ENCODE results near the gene GTF3C2. TPM values are rescaled to one million over a fixed set of nuclear protein-coding genes. Genes with fewer than 3 reads are reported as not detected.

Gene GTF3C2
- total and polyA plus RNA-seq, 2 of the 4 experiments (the other 2 are of a cell fraction), result 25.5 to 36.9 TPM

DNA sequence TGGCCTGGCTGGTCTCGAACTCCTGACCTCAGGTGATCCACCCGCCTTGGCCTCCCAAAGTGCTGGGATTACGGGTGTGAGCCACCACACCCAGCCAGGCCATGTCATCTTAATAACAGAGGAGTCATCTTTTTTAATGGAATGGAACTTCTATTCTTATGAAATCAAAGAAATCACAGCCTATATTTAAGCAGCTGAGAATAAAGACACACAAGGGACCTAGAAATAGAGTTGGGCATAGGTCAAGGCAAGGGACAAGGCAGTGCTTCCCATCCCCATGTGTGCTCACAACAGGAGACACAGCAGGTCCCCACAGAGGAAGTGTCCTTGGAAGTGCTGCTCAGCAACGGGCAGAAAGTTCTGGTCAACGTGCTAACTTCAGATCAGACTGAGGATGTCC lies 17.0 kb upstream of the GTF3C2 start:
- dilution Hi-C loops (cut with HindIII; ENCODE audit: low sequenced_read_pairs, unreplicated experiment), result no loop called here
- Histone ChIP-seq H3K27me3 (ENCODE audit: control insufficient read depth, insufficient read depth, low read length) (no peaks in the 10 kb centered on the region), H2BK20ac (ENCODE audit: low read depth, low read length) (no peak overlapping the region), H4K20me1 (ENCODE audit: insufficient read depth, low read length) (peaks cover 33% of the 10 kb centered on the region; the same call in 1 of the 2 replicates), H3K9me1 (ENCODE audit: insufficient read depth, low read length) (peaks cover 5% of the 10 kb centered on the region; the same call in 1 of the 2 replicates), H3K4me3 (ENCODE audit: insufficient read depth, low read depth, low read length) (no peak overlapping the region), H3K9ac (ENCODE audit: low read depth, low read length) (no peak overlapping the region), H2AFZ (replicated peaks; ENCODE audit: low read length, poor library complexity) (no peak overlapping the region), H4K5ac (ENCODE audit: low read depth, low read length) (no peak overlapping the region), H2BK5ac (ENCODE audit: low read depth, low read length, poor library complexity, severe bottlenecking) (no peak overlapping the region), H3K27ac (ENCODE audit: insufficient read depth, low read length) (no peak overlapping the region), H3K36me3 (ENCODE audit: control insufficient read depth, insufficient read depth, low read length) (peaks cover 49% of the 10 kb centered on the region), H3K4me2 (ENCODE audit: low read depth, low read length) (no peak overlapping the region), H3K79me1 (ENCODE audit: low read depth in 1 of 2, low read length in 2 of 2) (peaks cover 27 to 68% of the 10 kb centered on the region in 2 experiments), H3K14ac (replicated peaks; ENCODE audit: low read depth, low read length) (no peak overlapping the region), H3K56ac (ENCODE audit: extremely low read depth, insufficient read depth, low read length) (no peak overlapping the region), H2BK15ac (ENCODE audit: low read depth, low read length) (no peak overlapping the region), H2BK120ac (ENCODE audit: low read depth, low read length) (no peak overlapping the region), H2AK9ac (replicated peaks; ENCODE audit: low read depth, low read length, poor library complexity) (no peak overlapping the region), H3K9me3 (ENCODE audit: control insufficient read depth, insufficient read depth, low read length) (no peaks in the 10 kb centered on the region), H3K4me1 (ENCODE audit: control insufficient read depth, insufficient read depth, low read length) (peaks cover 10% of the 10 kb centered on the region), H3K4ac (ENCODE audit: low read depth, low read length) (no peak overlapping the region; the same call in 1 of the 2 replicates), H3K18ac (ENCODE audit: low read depth, low read length) (no peak overlapping the region), H4K91ac (ENCODE audit: insufficient read depth, low read depth, low read length) (no peak overlapping the region), H4K8ac (ENCODE audit: low read depth in 2 of 2, low read length in 2 of 2) (no peak overlapping the region), H3K23ac (ENCODE audit: low read depth, low read length) (no peak overlapping the region), H2AK5ac (ENCODE audit: low read depth, low read length) (no peak overlapping the region)
- in situ Hi-C loops (cut with MboI; ENCODE audit: low sequenced_read_pairs), result no loop called here
- intact Hi-C loops (cut with micrococcal nuclease), result no loop called here
- CTCF ChIA-PET, result no interaction called here
- TF ChIP-seq, protein P1, sequence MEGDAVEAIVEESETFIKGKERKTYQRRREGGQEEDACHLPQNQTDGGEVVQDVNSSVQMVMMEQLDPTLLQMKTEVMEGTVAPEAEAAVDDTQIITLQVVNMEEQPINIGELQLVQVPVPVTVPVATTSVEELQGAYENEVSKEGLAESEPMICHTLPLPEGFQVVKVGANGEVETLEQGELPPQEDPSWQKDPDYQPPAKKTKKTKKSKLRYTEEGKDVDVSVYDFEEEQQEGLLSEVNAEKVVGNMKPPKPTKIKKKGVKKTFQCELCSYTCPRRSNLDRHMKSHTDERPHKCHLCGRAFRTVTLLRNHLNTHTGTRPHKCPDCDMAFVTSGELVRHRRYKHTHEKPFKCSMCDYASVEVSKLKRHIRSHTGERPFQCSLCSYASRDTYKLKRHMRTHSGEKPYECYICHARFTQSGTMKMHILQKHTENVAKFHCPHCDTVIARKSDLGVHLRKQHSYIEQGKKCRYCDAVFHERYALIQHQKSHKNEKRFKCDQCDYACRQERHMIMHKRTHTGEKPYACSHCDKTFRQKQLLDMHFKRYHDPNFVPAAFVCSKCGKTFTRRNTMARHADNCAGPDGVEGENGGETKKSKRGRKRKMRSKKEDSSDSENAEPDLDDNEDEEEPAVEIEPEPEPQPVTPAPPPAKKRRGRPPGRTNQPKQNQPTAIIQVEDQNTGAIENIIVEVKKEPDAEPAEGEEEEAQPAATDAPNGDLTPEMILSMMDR (conservative IDR thresholded peaks at IDR 0.05; ENCODE audit: low read depth, low read length), result no peak
- no peak for TF ChIP-seq POLR2A (IDR thresholded peaks at IDR 0.05; ENCODE audit: low read depth, low read length)
- no peak for TF ChIP-seq BHLHE40 (IDR thresholded peaks at IDR 0.05; ENCODE audit: low read depth, low read length)
- TF ChIP-seq RCOR1 (IDR thresholded peaks at IDR 0.05; ENCODE audit: insufficient replicate concordance, low read length), result no peak
- TF ChIP-seq RFX5 (IDR thresholded peaks at IDR 0.05; ENCODE audit: low read depth, low read length), result no peak
- no peak for TF ChIP-seq RAD21 (IDR thresholded peaks at IDR 0.05; ENCODE audit: low read length)
- TF ChIP-seq, protein P2, sequence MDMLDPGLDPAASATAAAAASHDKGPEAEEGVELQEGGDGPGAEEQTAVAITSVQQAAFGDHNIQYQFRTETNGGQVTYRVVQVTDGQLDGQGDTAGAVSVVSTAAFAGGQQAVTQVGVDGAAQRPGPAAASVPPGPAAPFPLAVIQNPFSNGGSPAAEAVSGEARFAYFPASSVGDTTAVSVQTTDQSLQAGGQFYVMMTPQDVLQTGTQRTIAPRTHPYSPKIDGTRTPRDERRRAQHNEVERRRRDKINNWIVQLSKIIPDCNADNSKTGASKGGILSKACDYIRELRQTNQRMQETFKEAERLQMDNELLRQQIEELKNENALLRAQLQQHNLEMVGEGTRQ (IDR thresholded peaks at IDR 0.05; ENCODE audit: low read depth, low read length), result no peak
- no peak for TF ChIP-seq FOS (IDR thresholded peaks at IDR 0.05; ENCODE audit: low read depth, low read length)
- TF ChIP-seq CHD1 (IDR thresholded peaks at IDR 0.05; ENCODE audit: low read depth, low read length), result no peak
- no peak for TF ChIP-seq SMC3 (IDR thresholded peaks at IDR 0.05; ENCODE audit: low read depth, low read length)
- WGBS, 2 experiments (ENCODE audit: extremely low coverage in 2 of 2, insufficient read length in 1 of 2), result no CpG with 5 or more reads among the region's 5 CpGs
- ATAC-seq (ENCODE audit: low read depth), result no peak
- POLR2A ChIA-PET (ENCODE audit: unreplicated experiment), result interaction anchor here (0.7 kb wide), 1 partner anchor 30 kb away, joined by 3 read pairs; no protein-coding TSS in a partner anchor
- no peak for DNase-seq
- BruUV-seq (replicated peaks), result no TSS peak

All from IMR-90 (cell line).